Lower leg skin (tissue), 3 donors: ENCODE data around the gene ZBTB38.

Source experiments
- CTCF ChIP-seq, 3 donors: fragments of 450-650 bp; IDR thresholded peaks; one replicate each; pipeline ENCODE4 v1.5.1; 2016; ENCODE audit warnings: antibody characterized with exemption in 3 of 3, mild to moderate bottlenecking in 3 of 3, moderate library complexity in 2 of 3
- POLR2A ChIP-seq, 2 donors: fragments of 450-650 bp; IDR thresholded peaks; one replicate each; pipeline ENCODE4 v1.6.1; 2016 to 2017; ENCODE audit warnings: antibody characterized with exemption in 2 of 2, mild to moderate bottlenecking in 1 of 2, moderate library complexity in 1 of 2

DNA sequence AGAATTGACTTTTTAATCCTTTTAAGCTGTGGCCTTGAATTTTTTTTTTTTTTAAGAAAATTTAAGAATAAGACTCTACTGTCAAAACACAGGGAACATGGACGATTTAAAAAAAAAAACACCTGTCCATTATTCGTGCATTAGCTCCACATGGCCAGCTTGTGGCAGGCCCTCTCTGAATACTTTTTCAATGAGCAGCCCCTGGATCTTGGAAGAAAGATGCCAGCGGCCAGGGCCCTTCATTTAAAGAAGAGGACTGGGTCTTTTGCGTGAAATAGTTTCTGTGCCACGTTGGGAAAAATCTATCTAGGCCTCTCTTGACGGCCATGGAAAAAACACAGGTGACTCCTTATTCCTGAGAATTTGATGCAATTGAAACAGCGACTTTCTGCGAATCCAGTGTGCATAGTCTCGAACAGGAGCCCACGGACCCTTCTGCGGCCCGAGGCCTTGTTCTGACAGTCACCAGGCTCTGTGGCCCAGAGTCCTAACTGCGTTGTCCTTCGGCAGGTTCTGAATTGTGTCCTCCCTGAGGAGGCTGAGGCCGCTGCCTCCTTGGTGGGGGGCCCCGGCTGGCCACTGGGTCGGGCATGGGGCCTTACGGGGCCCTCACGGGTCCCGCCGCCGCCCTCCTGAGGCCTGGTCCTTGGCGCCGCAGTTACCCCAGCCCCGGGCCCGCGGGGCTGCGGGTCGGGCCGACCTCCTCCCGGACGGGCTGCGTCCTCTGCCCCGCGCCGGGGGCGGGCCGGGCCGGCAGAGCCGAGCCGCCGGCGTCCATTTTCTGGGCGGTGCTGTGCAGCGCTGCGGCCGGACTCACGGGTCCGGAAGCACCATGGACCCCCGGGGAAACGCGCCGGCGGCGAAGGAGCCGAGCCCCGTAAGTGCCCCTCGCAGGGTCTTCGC lies 33.5 kb downstream of the ZBTB38 start:
- no peak for TF ChIP-seq CTCF (IDR thresholded peaks at IDR 0.05)
- peak in 1 of 2 donors; percentile 28 for TF ChIP-seq POLR2A (IDR thresholded peaks at IDR 0.05)
